ENCODE data around the gene COX14.

The COX14 gene

DNA sequence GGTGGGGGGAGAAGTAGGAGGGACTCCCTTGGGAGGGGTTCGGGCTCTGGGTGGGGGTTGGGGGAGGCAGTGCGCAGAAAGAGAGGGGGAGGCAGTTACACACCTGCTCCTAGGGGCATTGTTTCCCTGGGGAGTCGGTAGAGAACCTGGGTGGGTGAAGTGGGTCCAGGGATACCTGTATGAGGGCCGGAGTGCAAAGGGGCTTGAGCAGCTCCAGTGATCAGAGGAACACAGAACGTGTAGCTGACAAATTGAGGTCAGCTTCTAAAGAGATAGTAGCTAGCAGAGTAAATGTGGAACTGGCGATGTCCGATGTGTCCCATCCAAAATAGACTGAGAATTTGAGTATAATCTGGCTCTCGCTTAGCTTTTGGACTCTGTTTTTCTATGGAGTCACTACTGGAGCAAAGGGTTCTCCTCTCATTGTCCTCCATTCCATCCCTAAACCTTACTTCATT is 26.4 kb upstream of the COX14 start:
- no peak for DNase-seq

DNA sequence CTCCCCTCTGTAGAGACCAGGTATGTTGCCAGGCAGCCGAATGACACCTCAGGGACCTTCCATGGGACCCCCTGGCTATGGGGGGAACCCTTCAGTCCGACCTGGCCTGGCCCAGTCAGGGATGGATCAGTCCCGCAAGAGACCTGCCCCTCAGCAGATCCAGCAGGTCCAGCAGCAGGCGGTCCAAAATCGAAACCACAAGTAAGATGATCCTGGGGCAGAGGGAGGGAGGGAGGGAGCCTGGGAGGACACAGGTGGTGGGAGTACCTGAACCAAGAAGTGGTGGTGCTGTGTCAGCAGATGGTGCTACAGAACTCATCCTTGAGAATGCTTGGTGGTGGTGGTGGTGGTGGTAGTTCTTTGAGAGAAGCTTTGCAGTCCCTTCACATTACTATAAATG is 25.9 kb upstream of the COX14 start:
- no peak for DNase-seq

DNA sequence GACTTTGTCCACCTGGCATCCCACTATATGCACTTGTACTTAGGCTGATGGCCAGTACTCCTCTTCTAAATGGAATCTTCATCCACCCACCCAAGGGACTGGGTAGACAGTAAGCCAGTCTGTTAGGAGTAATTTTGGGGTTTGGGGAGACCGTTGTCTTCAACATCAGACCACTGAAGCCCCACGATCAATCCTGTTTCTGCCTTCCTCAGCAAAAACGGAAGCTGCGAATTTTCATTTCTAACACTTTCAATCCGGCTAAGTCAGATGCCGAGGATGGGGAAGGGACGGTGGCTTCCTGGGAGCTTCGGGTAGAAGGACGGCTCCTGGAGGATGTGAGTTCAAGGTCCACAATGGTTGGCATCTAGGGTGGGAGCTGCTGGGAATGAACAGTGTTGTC is 24.9 kb upstream of the COX14 start:
- no peak for DNase-seq

DNA sequence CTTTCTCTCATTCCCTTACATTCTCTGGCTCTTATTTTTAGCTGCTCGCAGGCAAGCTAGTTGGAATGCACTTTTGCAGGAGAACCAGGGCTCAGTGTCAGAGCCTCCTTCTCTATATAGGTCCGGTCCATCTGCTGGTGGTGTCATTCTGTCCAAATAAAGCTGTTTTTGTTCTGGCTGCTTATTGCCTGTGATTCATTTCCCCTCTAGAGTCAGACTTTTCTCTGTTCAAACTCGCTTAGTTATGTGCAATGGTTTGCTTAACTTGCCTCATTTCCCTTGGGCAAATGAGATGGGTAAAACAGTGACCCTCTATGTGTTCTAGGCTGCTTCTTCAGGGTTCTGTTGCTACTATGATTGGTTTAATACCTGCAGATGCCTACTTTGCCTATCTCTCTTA is 24.0 kb upstream of the COX14 start:
- DNase-seq = peak in 1 of 4 experiments; percentile 11

DNA sequence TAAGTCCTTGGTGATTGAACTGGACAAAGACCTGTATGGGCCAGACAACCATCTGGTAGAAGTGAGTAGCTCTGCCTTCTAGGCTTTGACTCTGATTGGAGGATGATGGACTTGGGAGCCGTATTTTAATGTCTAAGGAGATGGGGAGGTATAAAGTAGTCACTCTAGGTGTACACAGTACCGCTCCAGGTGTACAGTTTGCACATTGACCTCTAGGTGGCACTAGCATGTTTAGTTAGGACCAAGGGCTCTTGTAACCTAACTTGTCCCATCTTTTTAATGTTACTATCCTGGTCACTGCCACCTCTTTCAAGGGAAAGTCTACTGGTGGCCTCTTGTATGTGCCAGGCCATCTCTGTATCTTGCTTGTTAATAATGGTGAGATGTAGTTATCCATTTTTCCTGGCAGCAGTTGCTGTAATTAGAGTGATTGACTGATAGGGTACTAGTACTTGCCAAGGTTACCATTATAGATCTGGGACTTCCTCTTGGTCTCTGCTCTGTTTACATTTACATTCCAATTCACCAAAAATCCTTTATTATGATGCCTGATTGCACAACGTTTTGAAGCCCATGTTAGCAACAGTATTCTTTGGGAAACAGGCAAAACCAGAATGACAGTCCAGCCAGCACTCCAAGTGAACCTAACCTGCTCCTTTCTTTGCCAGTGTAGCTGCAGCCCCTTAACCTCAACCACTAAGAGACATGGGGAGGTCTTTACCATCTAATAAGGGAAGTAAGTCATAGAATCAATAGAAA is 23.3 kb upstream of the COX14 start:
- peak; percentile 58 to 75 (median 66) for DNase-seq

DNA sequence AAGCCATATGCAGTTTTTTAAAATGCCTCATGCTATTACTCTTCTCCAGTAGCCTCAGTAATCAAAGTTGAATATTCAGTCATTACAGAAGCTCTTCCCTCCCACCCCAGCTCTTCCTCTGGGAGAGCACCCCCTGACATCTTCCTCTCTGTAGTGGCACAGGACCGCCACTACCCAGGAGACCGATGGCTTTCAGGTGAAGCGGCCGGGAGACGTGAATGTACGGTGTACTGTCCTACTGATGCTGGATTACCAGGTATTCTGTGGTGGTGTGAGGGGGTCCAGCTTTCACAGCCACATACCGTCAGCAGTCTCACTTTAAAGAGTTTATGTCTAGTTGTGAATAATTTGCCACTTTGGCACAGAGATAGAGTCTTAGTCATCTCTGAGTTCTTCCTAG is 22.3 kb upstream of the COX14 start:
- DNase-seq = no peak

DNA sequence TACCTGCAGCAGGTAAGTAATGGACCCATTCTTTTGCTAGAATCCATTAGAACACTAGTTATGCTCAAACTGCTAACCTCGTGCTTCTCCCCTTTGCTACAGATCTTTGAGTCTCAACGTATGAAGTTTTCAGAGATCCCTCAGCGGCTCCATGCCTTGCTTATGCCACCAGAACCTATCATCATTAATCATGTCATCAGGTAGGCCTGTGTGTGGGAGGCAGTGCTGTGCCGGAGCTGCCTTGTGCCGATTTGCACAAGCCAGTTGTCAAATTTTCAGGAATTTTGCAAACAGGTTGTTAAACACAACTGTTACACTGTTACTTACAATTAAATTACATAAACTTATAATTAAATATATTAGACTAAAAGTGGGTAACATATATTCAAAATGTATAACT is 21.6 kb upstream of the COX14 start:
- DNase-seq = no peak

DNA sequence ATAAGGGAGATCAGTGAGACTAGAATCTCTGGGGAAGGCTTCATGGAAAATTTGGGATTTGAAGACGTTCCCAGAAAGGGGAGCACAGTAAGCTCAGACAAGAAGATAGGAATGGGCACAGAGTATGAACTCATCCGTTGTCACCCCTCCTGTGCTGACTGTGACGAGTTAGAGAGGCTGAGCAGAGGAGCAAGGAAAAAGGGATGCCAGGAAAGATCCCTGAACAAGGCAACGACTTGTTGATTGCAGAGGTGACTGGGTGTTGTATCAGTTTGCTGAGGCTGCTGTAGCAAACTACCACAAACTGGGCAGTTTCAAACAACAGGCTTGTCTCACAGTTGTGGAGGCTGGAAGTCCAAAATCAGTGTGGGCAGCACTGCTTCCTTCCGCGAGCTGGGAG is 14.1 kb upstream of the COX14 start:
- DNase-seq = no peak

DNA sequence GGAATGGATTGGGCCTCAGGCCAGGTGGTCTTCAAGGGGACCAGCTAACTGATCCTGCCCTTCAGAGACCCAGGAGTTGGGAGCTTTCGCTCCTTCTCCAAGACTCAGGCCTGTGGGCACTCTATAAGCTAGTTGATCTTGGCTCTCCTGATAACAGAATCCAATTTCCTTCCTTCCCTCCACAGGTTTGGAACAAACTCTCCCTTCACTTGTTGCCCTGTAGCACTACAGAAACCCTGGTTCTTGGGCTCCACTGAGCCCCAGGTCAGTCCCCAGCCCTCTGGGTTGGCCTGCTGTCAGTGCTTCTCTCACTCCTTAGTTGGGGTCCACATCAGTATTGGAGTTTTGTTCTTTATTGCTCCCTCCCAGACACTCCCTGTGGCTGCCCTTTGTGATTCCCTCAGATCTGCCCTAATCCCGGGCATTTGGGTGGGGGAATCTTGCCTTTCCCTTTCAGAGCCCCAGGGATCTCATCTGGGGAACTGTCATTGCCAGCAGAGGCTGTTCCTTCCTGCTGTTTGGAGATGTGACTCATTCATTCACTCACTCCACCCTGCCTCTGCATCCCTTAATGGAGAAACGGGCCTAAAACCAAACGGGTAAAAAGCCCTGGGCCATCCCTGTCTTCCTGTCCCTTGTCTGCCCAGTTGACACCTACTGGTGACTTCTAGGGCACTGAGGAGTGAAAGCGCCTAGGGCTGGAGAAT is 12.6 kb upstream of the COX14 start:
- DNase-seq = no peak

DNA sequence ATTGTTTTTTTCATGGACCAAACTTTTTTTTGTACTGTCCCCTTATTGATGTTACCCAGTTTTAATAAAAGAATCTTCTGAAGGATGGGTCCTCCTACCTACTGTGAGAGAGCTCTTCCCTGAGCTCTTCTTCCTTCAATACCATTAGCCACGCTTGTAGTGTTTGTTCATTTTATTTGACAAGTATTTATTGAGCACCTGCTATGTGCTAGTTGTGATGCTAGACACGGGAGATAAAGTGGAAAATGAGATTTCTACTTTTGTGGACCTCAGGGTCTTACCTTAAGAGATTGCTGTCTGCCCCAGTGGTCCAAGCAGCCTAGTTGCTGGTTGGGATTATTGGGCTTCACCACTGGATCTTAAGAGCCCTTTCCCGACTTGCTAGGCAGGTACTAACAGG is 11.5 kb upstream of the COX14 start:
- DNase-seq = no peak

DNA sequence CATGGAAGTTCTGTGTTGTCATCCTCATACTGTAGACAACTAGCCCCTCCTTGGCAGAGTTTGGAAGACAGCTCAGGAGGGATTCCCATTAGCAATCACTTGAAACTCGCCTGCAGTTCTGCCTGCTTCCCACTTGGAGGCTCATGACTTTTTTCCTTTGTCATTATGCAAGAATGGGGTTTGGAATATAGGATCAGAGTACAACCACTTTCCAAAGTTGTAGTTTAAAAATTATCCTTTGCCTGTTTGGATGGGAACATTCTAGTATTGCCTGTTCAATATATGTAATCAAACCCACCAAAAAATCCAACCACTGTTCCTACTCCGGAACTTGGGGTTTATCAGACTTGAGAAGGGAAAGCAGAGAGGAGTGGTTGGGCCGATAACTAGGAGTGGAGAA is 10.4 kb upstream of the COX14 start:
- DNase-seq = peak in 3 of 4 experiments; percentile 38 to 48 (median 40)

DNA sequence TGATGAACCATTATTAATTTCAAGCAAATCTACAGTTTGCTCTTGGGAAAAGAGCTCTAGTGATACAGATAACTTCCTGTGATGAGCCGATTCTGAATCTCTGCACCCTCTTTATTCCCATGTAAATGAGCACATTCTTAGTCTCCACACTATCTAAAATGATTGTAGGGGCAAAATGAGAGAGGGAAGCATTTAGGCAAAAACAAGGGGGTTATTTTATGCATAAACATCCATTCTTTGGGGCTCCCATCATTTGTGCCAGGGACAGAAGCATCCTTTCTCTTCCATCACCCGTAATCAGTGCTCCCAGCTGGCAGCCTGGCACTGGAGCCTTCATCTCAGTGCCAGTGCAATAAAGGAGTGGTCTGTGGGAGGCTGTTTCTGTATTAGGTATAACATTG is 9.9 kb upstream of the COX14 start:
- no peak for DNase-seq

DNA sequence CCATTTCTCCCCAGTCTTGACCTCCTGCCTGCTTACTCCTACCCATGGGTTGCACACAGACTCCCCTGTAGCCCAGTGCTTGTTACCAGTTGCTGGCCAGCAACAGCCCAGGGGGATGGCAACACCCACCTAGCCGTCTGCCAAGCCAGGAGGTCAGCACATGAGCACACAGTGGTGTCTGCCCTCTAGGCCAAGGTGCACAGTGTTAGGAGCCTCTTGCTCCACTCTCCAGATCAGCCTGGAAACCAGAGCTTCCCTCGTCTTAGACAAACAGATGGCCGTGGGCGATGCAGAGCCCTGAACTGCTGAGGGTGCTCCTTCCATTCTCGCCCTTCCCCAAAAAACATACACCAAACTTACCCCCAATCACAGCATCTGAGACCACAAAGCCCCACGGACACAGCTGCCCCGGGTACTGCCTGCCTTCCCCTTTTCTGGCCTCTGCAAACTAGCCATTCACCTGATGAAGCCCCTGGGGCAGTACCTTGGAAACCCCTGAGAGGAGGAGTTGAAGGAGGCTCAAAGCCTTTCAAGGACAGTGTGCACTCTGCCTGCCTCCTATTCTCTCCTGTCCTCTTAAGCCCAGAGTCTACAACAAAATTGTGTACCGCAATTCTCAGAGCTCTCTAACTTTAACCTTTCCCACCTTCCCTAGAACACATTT is 9.3 kb upstream of the COX14 start:
- DNase-seq = peak; percentile 69 to 87 (median 84)

DNA sequence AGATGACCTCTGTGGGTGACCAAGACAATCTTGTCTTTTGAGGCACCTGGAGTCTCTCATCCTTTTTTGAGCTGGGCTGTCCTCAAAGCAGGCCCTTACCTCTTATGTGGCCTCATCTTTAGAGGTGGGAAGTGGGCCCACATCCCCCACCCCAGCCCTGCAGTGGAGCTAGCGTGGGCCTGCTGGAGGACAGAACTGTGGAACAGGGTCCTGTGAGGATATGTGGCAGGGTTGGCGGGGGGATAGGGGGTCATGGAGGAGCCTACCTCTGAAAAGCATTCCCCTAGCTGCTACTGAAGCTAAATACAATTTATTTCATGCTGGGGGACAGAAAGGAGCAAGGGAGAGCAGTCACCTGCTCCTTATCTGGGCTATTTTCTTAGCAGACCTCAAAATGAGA is 8.7 kb upstream of the COX14 start:
- DNase-seq = no peak

DNA sequence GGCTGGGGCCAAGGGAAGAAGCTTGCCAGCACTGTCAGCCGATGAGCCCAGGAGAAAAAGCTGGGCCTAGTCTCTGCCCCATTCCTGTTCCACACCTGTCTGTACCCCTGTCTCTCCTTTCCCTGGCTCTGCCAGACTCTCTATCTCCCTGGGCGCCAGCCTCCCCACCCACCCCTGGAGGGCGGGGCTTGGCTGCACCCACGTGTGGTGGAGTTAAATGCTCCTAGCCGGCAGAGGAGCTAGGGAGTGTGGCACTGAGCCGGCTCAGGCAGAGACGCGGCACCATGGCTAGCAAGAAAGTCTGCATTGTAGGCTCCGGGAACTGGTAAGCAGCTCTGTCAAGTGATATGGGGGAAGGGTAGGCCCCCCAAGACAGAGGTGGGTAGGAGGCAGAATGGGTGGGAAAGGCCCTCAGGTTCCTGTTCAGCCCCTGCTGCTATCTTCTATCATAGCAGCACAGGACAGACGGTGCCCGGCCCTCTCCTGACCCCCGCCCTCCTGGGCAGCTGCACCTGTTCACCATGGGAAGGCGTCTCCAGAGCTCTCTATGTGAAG is 8.2 kb upstream of the COX14 start, which contains the start of gene GPD1:
Gene GPD1, plus strand, starts transcription at position 242 of the 555 bp plus-strand sequence. Its CDS starts 43 bp downstream, at position 285.
- DNase-seq = peak; percentile 40 to 72 (median 51)

DNA sequence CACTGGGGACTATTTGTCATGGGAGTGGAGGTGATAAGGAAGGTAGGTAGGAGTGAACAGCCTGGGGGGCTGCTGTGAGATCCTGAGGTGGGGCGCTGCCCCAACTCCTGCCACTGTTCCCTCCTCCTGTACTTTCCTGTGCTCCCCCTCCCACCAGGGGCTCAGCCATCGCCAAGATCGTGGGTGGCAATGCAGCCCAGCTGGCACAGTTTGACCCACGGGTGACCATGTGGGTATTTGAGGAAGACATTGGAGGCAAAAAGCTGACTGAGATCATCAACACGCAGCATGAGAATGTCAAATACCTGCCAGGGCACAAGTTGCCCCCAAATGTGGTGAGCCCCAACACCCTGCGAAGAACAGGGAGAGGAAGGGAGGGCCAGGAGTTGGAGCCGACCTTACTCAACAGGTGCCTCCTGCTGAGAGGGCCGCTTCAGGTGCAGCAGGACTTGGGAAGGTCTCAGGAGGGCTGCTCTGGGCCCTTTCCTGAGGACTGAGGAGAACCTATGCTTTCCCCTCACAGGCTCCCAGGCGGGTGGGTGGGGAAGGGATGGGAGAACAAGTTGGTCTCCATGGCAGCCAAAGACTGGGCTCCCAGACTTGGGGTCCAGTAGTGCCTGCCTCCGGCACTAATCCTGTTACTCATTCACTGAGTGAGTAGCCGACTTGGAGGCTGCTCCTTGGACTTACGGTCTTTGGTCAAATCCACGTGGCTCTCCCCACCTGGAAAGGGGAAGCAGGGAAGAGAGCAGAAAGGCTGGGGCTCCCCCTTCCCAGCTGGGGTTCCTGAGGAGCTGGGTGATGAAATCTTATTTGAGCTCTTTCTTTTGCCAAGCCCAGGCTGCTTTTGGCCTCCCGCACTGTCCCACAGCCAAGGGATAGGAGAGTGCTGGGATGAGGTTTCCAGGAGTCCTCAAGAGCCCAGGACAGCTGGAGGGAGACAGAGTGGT is 7.3 kb upstream of the COX14 start:
- DNase-seq = peak in 3 of 4 experiments; percentile 24 to 53 (median 30)

DNA sequence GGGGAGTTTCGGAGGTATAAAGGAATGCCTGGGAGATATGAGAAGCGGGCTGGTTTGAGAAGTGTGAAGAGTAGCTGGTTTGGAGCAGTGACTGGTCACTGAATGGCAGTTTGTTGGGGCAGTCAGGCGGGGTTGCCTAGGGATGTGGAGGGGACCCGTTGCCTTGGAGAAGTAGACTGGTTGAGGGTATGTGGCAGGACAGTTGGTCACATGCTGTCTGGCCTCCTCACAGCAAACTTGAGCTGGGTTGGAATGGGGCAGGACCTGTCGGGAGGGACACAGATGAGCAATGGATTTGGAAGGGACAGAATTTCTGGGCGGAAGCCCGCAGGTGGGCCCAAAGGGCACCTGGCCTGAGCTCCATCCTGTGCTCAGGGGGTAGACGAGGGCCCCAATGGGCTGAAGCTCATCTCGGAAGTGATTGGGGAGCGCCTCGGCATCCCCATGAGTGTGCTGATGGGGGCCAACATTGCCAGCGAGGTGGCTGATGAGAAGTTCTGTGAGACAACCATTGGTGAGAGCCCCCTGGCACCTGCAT is 6.1 kb upstream of the COX14 start:
- DNase-seq = no peak

DNA sequence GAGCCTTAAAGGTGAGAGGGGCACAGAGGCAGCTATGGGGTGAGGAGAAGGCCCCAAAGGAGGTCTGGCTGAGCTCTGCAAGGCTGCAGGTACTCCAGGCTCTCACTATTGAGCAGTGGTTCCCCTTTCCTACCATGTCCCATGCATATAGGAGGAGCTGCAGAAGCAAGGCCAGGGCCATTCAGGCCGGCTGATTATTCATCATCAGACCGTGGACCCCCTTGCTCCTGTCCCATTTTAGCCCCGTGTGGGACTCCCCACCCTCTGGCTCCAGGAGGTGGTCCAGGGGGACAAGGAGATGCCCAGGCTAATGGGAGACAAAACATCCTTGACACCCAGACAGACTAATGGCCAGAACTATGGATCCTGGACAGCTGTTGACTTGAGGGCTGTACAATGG is 5.1 kb upstream of the COX14 start:
- DNase-seq = no peak

DNA sequence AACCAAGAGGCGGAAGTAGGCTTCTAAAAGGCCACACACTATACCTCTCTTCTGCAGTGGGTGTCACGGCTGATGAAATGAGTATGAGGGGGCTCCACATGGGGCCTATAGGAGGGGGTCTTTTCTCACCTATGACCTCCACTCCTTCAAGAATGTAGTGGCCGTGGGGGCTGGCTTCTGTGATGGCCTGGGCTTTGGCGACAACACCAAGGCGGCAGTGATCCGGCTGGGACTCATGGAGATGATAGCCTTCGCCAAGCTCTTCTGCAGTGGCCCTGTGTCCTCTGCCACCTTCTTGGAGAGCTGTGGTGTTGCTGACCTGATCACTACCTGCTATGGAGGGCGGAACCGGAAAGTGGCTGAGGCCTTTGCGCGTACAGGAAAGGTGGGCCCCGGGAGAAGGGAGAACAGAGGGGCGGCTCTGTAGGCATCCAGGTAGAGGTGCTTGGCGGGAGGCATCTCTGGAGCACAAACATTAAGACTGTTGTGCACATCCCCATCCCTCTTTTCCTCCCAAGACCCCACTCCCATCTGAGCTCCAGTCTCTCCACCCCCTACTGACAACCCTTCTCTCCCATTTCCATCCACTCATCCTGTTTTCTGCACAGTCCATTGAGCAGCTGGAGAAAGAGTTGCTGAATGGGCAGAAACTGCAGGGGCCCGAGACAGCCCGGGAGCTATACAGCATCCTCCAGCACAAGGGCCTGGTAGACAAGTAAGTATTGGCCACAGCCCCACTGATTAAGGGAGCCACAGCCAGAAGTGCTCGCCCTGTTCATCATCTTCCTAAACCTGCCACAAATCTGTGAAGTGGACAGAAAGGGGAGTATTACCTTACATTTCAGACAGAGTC is 4.4 kb upstream of the COX14 start:
- no peak for DNase-seq

DNA sequence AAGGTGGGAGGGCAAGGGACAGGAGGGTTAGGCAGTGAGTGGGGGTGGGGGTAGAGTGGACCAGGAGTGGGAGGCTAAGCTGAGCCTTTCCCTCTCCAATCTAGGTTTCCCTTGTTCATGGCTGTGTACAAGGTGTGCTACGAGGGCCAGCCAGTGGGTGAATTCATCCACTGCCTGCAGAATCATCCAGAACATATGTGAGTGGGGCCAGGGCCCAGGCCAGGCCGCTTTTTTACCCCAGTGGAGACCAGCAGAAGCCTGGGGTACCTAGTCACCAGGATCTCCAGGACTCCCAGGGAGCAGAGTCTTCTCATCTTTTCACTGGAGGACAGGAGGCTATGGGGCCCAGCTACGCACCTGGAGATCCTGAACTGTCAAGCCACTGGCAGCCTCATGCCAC is 2.7 kb upstream of the COX14 start:
- DNase-seq = no peak

Measured in suppressor macrophage (primary cell).